ENCODE measurements around the gene TARBP1. TPM values are rescaled to one million over a fixed set of nuclear protein-coding genes. Genes with fewer than 3 reads are reported as not detected.

Gene TARBP1
- total RNA-seq, 4 donors from 2014 or later: 24.9 to 48.9 (median 34.4) TPM

- no peak for DNase-seq (ENCODE audit: low spot score in 2 of 2)
- TF ChIP-seq POLR2A (IDR thresholded peaks at IDR 0.05) (no peak), CTCF (IDR thresholded peaks at IDR 0.05) (no peak), EP300 (IDR thresholded peaks at IDR 0.05) (no peak)
- 49 to 53% methylated on average over 9 of the region's 9 CpGs for WGBS, 2 donors
These were observed 106.8 kb downstream of the TARBP1 start for GRCh38 chr1:234372011-234372757.

GRCh38 chr1:234371414-234371813 is 107.6 kb downstream of the TARBP1 start:
- Histone ChIP-seq H3K27me3 (no peaks in the 10 kb centered on the region), H3K4me3 (no peak overlapping the region), H3K9me3 (no peaks in the 10 kb centered on the region), H3K36me3 (peaks cover 0 to 12% (median 0%) of the 10 kb centered on the region in 3 donors), H3K27ac (no peak overlapping the region), H3K4me1 (peaks cover 0 to 27% (median 14%) of the 10 kb centered on the region in 4 donors)
- no peak for DNase-seq (ENCODE audit: low spot score in 2 of 2)
- WGBS, 2 donors: 58 to 67% methylated on average over 2 of the region's 2 CpGs
- no peak for TF ChIP-seq CTCF (IDR thresholded peaks at IDR 0.05)

More at GRCh38 chr1:234372011-234372757, 106.8 kb downstream of the TARBP1 start:
- Histone ChIP-seq H3K27me3 (no peaks in the 10 kb centered on the region), H3K4me1 (peaks cover 0 to 27% (median 14%) of the 10 kb centered on the region in 4 donors), H3K9me3 (no peaks in the 10 kb centered on the region), H3K27ac (peak overlapping the region in 2 of 4 donors; percentile 89 to 96), H3K4me3 (peak overlapping the region; percentile 68 to 93 (median 76)), H3K36me3 (peaks cover 0 to 20% (median 0%) of the 10 kb centered on the region in 3 donors)

GRCh38 chr1:234369784-234370183 is 109.2 kb downstream of the TARBP1 start:
- Histone ChIP-seq H3K27me3 (no peaks in the 10 kb centered on the region), H3K4me1 (peaks cover 0 to 19% (median 10%) of the 10 kb centered on the region in 4 donors), H3K9me3 (no peaks in the 10 kb centered on the region), H3K36me3 (no peaks in the 10 kb centered on the region), H3K4me3 (no peak overlapping the region), H3K27ac (no peak overlapping the region)
- TF ChIP-seq EP300 (IDR thresholded peaks at IDR 0.05) (no peak), CTCF (IDR thresholded peaks at IDR 0.05) (no peak), POLR2A (IDR thresholded peaks at IDR 0.05) (no peak)
- no peak for DNase-seq (ENCODE audit: low spot score in 2 of 2)
- WGBS, 2 donors: 75 to 95% methylated on average over 1 of the region's 1 CpG

GRCh38 chr1:234369033-234369430 is 109.9 kb downstream of the TARBP1 start:
- WGBS, 2 donors: 83 to 90% methylated on average over 3 of the region's 3 CpGs
- Histone ChIP-seq H3K27ac (no peak overlapping the region), H3K36me3 (no peaks in the 10 kb centered on the region), H3K9me3 (no peaks in the 10 kb centered on the region), H3K4me1 (peaks cover 0 to 12% (median 4%) of the 10 kb centered on the region in 4 donors), H3K27me3 (no peaks in the 10 kb centered on the region), H3K4me3 (no peak overlapping the region)
- no peak for DNase-seq (ENCODE audit: low spot score in 2 of 2)
- TF ChIP-seq EP300 (IDR thresholded peaks at IDR 0.05): no peak
- no peak for TF ChIP-seq POLR2A (IDR thresholded peaks at IDR 0.05)
- no peak for TF ChIP-seq CTCF (IDR thresholded peaks at IDR 0.05)

GRCh38 chr1:234368320-234369032 is 110.5 kb downstream of the TARBP1 start:
- Histone ChIP-seq H3K4me1 (peaks cover 0 to 11% (median 4%) of the 10 kb centered on the region in 4 donors), H3K27ac (no peak overlapping the region), H3K4me3 (no peak overlapping the region), H3K27me3 (no peaks in the 10 kb centered on the region), H3K9me3 (no peaks in the 10 kb centered on the region), H3K36me3 (no peaks in the 10 kb centered on the region)
- 67 to 71% methylated on average over 12 of the region's 12 CpGs for WGBS, 2 donors
- DNase-seq (ENCODE audit: low spot score in 2 of 2): no peak
- TF ChIP-seq CTCF (IDR thresholded peaks at IDR 0.05): no peak
- TF ChIP-seq EP300 (IDR thresholded peaks at IDR 0.05): no peak
- TF ChIP-seq POLR2A (IDR thresholded peaks at IDR 0.05): no peak

Measured in tibial nerve (tissue), 4 donors.